HL-60/S4 treated with retinoic acid at 250 ng/mL for 4 days and 3 days (cell line): Measurements from ENCODE around the gene EPPIN.
"Not testable (repeated sequence)": the region's sequence is repeated elsewhere in the genome, so short reads cannot be mapped to it uniquely, and the experiment has no call there.

Experiments
- in situ Hi-C: fragments of 300-500 bp; cut with MboI; formaldehyde crosslinking; loops from 2 replicates; pipeline ENCODE4 v1.7.0; 2022; ENCODE audit warnings: low sequenced_read_pairs

Gene EPPIN

GRCh38 chr20:45547206-45547770, at the start of gene EPPIN:
Gene EPPIN, minus strand, starts transcription at chr20:45547401. Its CDS starts 44 bp downstream, at chr20:45547357.
- in situ Hi-C loops: no loop called here

GRCh38 chr20:45595235-45595634, 48.0 kb upstream of the EPPIN start:
- in situ Hi-C loops: loop anchor here (25.0 kb wide), 1 partner anchor 167 kb away; no protein-coding TSS in a partner anchor

GRCh38 chr20:45593498-45593897, 46.3 kb upstream of the EPPIN start:
- in situ Hi-C loops: loop anchor here (25.0 kb wide), 1 partner anchor 169 kb away; no protein-coding TSS in a partner anchor

GRCh38 chr20:45592574-45593189, 45.5 kb upstream of the EPPIN start:
- in situ Hi-C loops: loop anchor here (25.0 kb wide), 1 partner anchor 170 kb away; no protein-coding TSS in a partner anchor

GRCh38 chr20:45589725-45590124, 42.5 kb upstream of the EPPIN start:
- in situ Hi-C loops: loop anchor here (25.0 kb wide), 1 partner anchor 173 kb away; no protein-coding TSS in a partner anchor

- in situ Hi-C loops: loop anchor here (25.0 kb wide), 1 partner anchor 174 kb away; no protein-coding TSS in a partner anchor
Measured at GRCh38 chr20:45588800-45589199, 41.6 kb upstream of the EPPIN start.

GRCh38 chr20:45585986-45586385, 38.8 kb upstream of the EPPIN start:
- in situ Hi-C loops: loop anchor here (25.0 kb wide), 1 partner anchor 176 kb away; no protein-coding TSS in a partner anchor

- in situ Hi-C loops: loop anchor here (25.0 kb wide), 1 partner anchor 178 kb away; no protein-coding TSS in a partner anchor
Measured at GRCh38 chr20:45584294-45584693, 37.1 kb upstream of the EPPIN start.

- in situ Hi-C loops: loop anchor here (25.0 kb wide), 1 partner anchor 179 kb away; no protein-coding TSS in a partner anchor
Measured at GRCh38 chr20:45583502-45583901, 36.3 kb upstream of the EPPIN start.

- in situ Hi-C loops: loop anchor here (25.0 kb wide), 1 partner anchor 181 kb away; no protein-coding TSS in a partner anchor
Measured at GRCh38 chr20:45581702-45582101, 34.5 kb upstream of the EPPIN start.

GRCh38 chr20:45579184-45579583, 32.0 kb upstream of the EPPIN start, which contains the start of gene WFDC8:
Gene WFDC8, minus strand, starts transcription at chr20:45579284. Its CDS starts 37 bp downstream, at chr20:45579247.
- in situ Hi-C loops: loop anchor here (25.0 kb wide), 1 partner anchor 183 kb away; no protein-coding TSS in a partner anchor

GRCh38 chr20:45578231-45578630, 31.0 kb upstream of the EPPIN start:
- in situ Hi-C loops: loop anchor here (25.0 kb wide), 1 partner anchor 184 kb away; no protein-coding TSS in a partner anchor

GRCh38 chr20:45576995-45577394, 29.8 kb upstream of the EPPIN start:
- in situ Hi-C loops: loop anchor here (25.0 kb wide), 1 partner anchor 185 kb away; no protein-coding TSS in a partner anchor

- in situ Hi-C loops: loop anchor here (25.0 kb wide), 1 partner anchor 186 kb away; no protein-coding TSS in a partner anchor
Measured at GRCh38 chr20:45575931-45576330, 28.7 kb upstream of the EPPIN start.

GRCh38 chr20:45569650-45570049, 22.4 kb upstream of the EPPIN start:
- in situ Hi-C loops: not testable (repeated sequence)

GRCh38 chr20:45564760-45565276, 17.6 kb upstream of the EPPIN start:
- in situ Hi-C loops: no loop called here

GRCh38 chr20:45555198-45555597, 8.0 kb upstream of the EPPIN start:
- in situ Hi-C loops: no loop called here

GRCh38 chr20:45552456-45552855, 5.3 kb upstream of the EPPIN start:
- in situ Hi-C loops: no loop called here

- in situ Hi-C loops: no loop called here
Measured at GRCh38 chr20:45550765-45551164, 3.6 kb upstream of the EPPIN start.

- in situ Hi-C loops: no loop called here
Measured at GRCh38 chr20:45548410-45548809, 1.2 kb upstream of the EPPIN start.

- in situ Hi-C loops: no loop called here
Measured at GRCh38 chr20:45545754-45546453, 1.3 kb downstream of the EPPIN start.
